Loucy (cell line): ENCODE data around the gene EIF2D.

Source experiments
- H2AFZ ChIP-seq: fragments of 200-600 bp; sonication (generic); 2 replicates; pipeline ENCODE4 v1.6.0; 2016; ENCODE audit warnings: antibody characterized with exemption, mild to moderate bottlenecking, low read length, moderate library complexity
- H3F3A ChIP-seq: fragments of 200-600 bp; 2 replicates; pipeline ENCODE4 v1.6.0; 2016; ENCODE audit warnings: antibody characterized with exemption, low read depth, mild to moderate bottlenecking
- H3K27me3 ChIP-seq: fragments of 200-600 bp; sonication (generic); 2 replicates; pipeline ENCODE4 v1.6.1; 2014; ENCODE audit warnings: low read length, mild to moderate bottlenecking; ENCODE audit not compliant: insufficient read depth, poor library complexity, severe bottlenecking
- H3K36me3 ChIP-seq: fragments of 200-600 bp; sonication (generic); 2 replicates; pipeline ENCODE4 v1.6.1; 2016; ENCODE audit warnings: low read length; ENCODE audit not compliant: insufficient read depth
- H3K4me1 ChIP-seq: fragments of 200-600 bp; sonication (generic); 2 replicates; pipeline ENCODE4 v1.5.1; 2014; ENCODE audit warnings: low read length, mild to moderate bottlenecking; ENCODE audit not compliant: insufficient read depth, poor library complexity, severe bottlenecking
- H3K4me2 ChIP-seq: fragments of 200-600 bp; sonication (generic); 2 replicates; pipeline ENCODE4 v1.6.0; 2014; ENCODE audit warnings: antibody characterized with exemption, low read length, low read depth, mild to moderate bottlenecking; ENCODE audit not compliant: poor library complexity, severe bottlenecking
- H3K4me3 ChIP-seq: fragments of 200-600 bp; sonication (generic); 2 replicates; pipeline ENCODE4 v1.5.1; 2014; ENCODE audit warnings: low read length, mild to moderate bottlenecking, mixed read lengths; ENCODE audit not compliant: poor library complexity, severe bottlenecking
- H3K79me2 ChIP-seq: fragments of 200-600 bp; sonication (generic); 2 replicates; pipeline ENCODE4 v1.6.1; 2014; ENCODE audit warnings: low read length; ENCODE audit not compliant: insufficient read depth
- H3K9ac ChIP-seq: fragments of 200-600 bp; sonication (generic); 2 replicates; pipeline ENCODE4 v1.6.0; 2014; ENCODE audit warnings: mild to moderate bottlenecking, low read depth, low read length, moderate library complexity; ENCODE audit not compliant: poor library complexity, severe bottlenecking
- H3K9me2 ChIP-seq: fragments of 200-600 bp; sonication (generic); replicated peaks from 2 replicates; pipeline ENCODE4 v1.6.1; 2016; ENCODE audit warnings: low read depth, low read length, mixed read lengths
- H3K9me3 ChIP-seq: fragments of 200-600 bp; sonication (generic); 2 replicates; pipeline ENCODE4 v1.6.1; 2014; ENCODE audit warnings: mild to moderate bottlenecking, antibody characterized with exemption, low read length, low read depth; ENCODE audit not compliant: insufficient read depth
- H4K20me1 ChIP-seq: fragments of 200-600 bp; sonication (generic); 2 replicates; pipeline ENCODE4 v1.6.0; 2014; ENCODE audit warnings: antibody characterized with exemption, low read length, mild to moderate bottlenecking; ENCODE audit not compliant: insufficient read depth, poor library complexity, severe bottlenecking
- EZH2phosphoT487 ChIP-seq: fragments of 200-600 bp; IDR thresholded peaks from 2 replicates; pipeline ENCODE4 v1.6.1; 2018; ENCODE audit warnings: antibody characterized with exemption, mild to moderate bottlenecking, moderate library complexity, borderline replicate concordance
- TF ChIP-seq, protein P1 (sequence below): fragments of 200-600 bp; sonication (generic); conservative IDR thresholded peaks from 2 replicates; pipeline ENCODE4 v1.5.1; 2014; ENCODE audit warnings: mild to moderate bottlenecking, antibody characterized with exemption, low read length

EIF2D gene

DNA sequence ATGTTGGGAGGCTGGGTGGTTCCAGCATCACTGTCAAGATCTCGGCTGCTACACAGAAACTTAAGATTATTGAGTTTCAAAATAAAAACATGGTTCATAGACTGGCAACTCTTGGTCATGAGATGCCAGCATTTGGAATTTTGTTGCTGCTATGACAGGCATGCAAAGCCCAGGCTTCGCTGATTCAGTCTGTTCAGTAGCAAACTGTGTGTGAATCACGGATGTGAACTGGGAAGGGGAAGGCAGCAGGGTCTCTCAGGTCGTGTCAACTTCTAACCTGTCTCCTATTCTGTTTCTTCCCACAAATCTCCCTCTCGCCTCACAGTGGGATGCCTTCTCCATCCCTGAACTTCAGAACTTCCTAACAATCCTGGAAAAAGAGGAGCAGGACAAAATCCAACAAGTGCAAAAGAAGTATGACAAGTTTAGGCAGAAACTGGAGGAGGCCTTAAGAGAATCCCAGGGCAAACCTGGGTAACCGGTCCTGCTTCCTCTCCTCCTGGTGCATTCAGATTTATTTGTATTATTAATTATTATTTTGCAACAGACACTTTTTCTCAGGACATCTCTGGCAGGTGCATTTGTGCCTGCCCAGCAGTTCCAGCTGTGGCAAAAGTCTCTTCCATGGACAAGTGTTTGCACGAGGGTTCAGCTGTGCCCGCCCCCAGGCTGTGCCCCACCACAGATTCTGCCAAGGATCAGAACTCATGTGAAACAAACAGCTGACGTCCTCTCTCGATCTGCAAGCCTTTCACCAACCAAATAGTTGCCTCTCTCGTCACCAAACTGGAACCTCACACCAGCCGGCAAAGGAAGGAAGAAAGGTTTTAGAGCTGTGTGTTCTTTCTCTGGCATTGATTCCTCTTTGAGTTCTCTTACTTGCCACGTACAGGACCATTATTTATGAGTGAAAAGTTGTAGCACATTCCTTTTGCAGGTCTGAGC is 25.5 kb downstream of the EIF2D start:
- Histone ChIP-seq H3K79me2 (peaks cover 15% of the 10 kb centered on the region; the same call in 1 of the 2 replicates), H3K9me3 (no peaks in the 10 kb centered on the region), H4K20me1 (peaks cover 18% of the 10 kb centered on the region), H3F3A (no peaks in the 10 kb centered on the region; the same call in 1 of the 2 replicates), H2AFZ (no peak overlapping the region), H3K4me1 (no peaks in the 10 kb centered on the region), H3K4me3 (no peak overlapping the region), H3K9ac (no peak overlapping the region), H3K36me3 (peaks cover 94% of the 10 kb centered on the region; the same call in 1 of the 2 replicates), H3K4me2 (no peak overlapping the region), H3K27me3 (no peaks in the 10 kb centered on the region), H3K9me2 (no peaks in the 10 kb centered on the region)
- no peak for TF ChIP-seq EZH2phosphoT487
- TF ChIP-seq, protein P1, sequence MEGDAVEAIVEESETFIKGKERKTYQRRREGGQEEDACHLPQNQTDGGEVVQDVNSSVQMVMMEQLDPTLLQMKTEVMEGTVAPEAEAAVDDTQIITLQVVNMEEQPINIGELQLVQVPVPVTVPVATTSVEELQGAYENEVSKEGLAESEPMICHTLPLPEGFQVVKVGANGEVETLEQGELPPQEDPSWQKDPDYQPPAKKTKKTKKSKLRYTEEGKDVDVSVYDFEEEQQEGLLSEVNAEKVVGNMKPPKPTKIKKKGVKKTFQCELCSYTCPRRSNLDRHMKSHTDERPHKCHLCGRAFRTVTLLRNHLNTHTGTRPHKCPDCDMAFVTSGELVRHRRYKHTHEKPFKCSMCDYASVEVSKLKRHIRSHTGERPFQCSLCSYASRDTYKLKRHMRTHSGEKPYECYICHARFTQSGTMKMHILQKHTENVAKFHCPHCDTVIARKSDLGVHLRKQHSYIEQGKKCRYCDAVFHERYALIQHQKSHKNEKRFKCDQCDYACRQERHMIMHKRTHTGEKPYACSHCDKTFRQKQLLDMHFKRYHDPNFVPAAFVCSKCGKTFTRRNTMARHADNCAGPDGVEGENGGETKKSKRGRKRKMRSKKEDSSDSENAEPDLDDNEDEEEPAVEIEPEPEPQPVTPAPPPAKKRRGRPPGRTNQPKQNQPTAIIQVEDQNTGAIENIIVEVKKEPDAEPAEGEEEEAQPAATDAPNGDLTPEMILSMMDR = no peak

DNA sequence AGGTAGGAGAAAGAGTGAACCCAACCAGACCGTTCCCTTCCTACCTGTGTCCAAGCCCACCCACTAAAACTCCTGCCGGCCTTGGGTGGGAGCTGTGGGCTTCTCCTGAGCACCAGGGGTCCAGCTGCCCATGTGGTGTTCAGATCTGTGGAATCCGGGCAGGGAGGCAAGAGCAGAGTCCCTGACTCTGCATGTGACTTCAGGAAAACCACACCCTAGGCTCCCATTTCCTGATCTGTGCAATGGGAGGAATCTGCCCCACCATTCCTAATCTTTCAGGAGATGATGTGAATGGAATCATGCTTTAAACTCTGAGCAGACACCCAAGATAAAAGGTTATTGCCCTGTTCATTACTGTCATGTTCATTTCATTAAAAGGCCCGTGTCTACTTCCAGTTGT is 27.6 kb downstream of the EIF2D start:
- Histone ChIP-seq H3K9me3 (no peaks in the 10 kb centered on the region), H2AFZ (no peak overlapping the region), H3K4me3 (no peak overlapping the region), H3K27me3 (no peaks in the 10 kb centered on the region), H3K9ac (no peak overlapping the region), H3K79me2 (peaks cover 34% of the 10 kb centered on the region), H3K4me1 (no peaks in the 10 kb centered on the region), H4K20me1 (peaks cover 28% of the 10 kb centered on the region), H3K9me2 (no peaks in the 10 kb centered on the region), H3F3A (no peaks in the 10 kb centered on the region; the same call in 1 of the 2 replicates), H3K4me2 (no peak overlapping the region), H3K36me3 (peaks cover 91% of the 10 kb centered on the region; the same call in 1 of the 2 replicates)
- no peak for TF ChIP-seq EZH2phosphoT487
- TF ChIP-seq, protein P1 = no peak

DNA sequence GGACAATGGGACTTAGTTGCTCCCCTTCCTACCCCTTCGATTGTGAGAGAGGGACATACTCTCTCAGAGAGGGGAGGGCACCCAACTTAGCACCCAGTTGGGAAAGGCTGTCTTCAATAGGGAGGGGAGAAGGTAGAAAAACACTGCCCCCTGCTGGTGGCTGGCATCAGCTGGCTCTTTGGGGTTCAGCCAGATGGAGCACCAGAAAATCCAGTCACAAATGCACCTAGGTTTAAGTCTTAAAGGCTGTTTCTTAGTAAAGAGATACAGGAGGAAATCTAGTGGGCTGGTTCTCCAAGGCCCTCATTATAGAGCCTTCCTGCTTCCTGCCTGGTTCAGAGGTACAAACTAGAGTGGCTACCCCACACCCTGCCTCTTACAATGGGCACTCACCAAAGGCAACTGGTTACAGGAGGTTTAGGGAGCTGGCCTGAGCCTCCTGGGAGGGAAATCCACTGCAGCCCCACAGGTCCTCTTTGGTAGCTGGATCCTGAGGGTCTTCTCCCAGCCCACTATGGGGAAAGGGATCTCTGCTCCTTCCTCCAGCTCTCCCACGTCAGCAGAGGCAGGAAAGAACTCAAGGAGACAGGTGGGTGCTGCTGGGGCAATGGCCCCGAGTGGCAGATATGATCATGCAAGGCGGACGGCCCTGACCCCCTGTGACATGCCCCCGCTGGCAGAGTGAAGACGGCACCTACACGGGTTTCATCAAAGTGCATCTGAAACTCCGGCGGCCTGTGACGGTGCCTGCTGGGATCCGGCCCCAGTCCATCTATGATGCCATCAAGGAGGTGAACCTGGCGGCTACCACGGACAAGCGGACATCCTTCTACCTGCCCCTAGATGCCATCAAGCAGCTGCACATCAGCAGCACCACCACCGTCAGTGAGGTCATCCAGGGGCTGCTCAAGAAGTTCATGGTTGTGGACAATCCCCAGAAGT is 28.3 kb downstream of the EIF2D start:
- Histone ChIP-seq H3K9me2 (no peaks in the 10 kb centered on the region), H3K4me1 (no peaks in the 10 kb centered on the region), H3F3A (no peaks in the 10 kb centered on the region; the same call in 1 of the 2 replicates), H3K4me3 (no peak overlapping the region), H3K27me3 (no peaks in the 10 kb centered on the region), H4K20me1 (peaks cover 28% of the 10 kb centered on the region), H3K36me3 (peaks cover 89% of the 10 kb centered on the region; the same call in 1 of the 2 replicates), H3K4me2 (no peak overlapping the region), H3K79me2 (peaks cover 41% of the 10 kb centered on the region), H2AFZ (no peak overlapping the region), H3K9ac (no peak overlapping the region), H3K9me3 (no peaks in the 10 kb centered on the region)
- TF ChIP-seq, protein P1 = peak; percentile 99
- TF ChIP-seq EZH2phosphoT487 = no peak
